GM18520 (cell line): Measurements from ENCODE around the gene C17orf78.
"Not testable (repeated sequence)": the region's sequence is repeated elsewhere in the genome, so short reads cannot be mapped to it uniquely, and the experiment has no call there.

Experiments used
- ATAC-seq: cut with Tn5 transposase; IDR thresholded peaks from one replicate; pipeline ENCODE4 v1.9.1; 2021; ENCODE audit not compliant: unreplicated experiment

The C17orf78 gene

DNA sequence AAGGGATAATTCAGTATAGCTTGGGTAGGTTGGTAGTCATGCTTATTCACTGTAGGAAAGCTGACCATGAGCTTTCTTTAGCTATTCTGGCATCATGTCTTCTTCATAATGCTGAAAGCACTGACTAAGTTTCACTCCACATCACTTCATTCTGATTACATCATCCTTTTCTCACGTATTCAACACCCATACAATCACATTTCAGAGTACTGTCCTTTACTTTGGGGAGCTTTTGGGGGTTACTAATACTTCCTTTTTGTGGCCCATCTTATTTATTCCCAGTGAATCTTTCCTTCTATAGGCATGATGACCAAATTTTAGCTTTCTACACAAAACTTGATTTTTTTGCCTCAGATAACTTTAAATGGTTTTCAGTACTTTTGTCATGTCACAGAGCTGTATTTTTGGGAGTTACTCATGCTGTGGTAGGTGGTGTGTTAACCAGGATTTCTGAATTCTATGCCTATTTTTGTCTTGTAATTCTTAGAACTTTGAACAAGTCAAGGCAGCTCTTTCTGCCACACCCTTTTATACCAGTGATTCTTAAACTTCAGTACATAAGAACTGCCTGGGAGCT lies 54.4 kb downstream of the C17orf78 start:
- no peak for ATAC-seq

DNA sequence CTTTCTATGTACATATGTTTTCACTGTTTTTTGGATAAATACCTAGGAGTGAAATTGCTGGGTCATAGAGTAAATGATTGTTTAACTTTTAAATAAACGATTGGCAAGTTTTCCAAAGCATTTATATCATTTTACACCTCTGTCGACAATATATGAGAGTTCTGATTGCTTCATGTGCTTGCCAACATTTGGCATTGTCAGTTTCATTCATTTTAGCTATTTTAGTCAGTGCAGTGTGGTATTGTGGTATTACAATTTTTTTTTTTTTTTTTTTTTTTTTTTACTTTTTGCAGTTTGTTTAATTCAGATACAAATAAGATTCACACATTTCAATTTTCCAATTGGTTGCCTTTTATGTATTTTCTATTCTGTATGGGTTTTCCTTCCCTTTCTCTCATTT lies 56.9 kb downstream of the C17orf78 start:
- no peak for ATAC-seq

- no peak for ATAC-seq
Measured at GRCh38 chr17:37438141-37438540, 62.4 kb downstream of the C17orf78 start.

- no peak for ATAC-seq
Measured at GRCh38 chr17:37440424-37440823, 64.6 kb downstream of the C17orf78 start.

GRCh38 chr17:37441369-37442014 lies 65.7 kb downstream of the C17orf78 start:
- ATAC-seq = not testable (repeated sequence)
